Esophagus squamous epithelium (tissue), 5 donors: ENCODE data around the gene FHIT. TPM values are rescaled to one million over a fixed set of nuclear protein-coding genes. Genes with fewer than 3 reads are reported as not detected.

Source experiments
- DNase-seq: peaks from one replicate; lab custom pipeline; 2025; lab: John Stamatoyannopoulos, UW
- H3K27ac ChIP-seq, 4 donors: fragments of 200-600 bp; sonication (generic); one replicate each; pipeline ENCODE4 v1.5.1; 2016 to 2019; ENCODE audit warnings: mild to moderate bottlenecking in 1 of 4
- H3K27me3 ChIP-seq, 4 donors: fragments of 200-600 bp; sonication (generic); 1 replicate in 3 of 4; 2 replicates in 1 of 4; pipeline versions ENCODE4 v1.5.1 to v1.6.0; 2017 to 2021; ENCODE audit warnings: antibody characterized with exemption in 1 of 4
- H3K36me3 ChIP-seq, 3 donors: fragments of 200-600 bp; sonication (generic); one replicate each; pipeline ENCODE4 v1.5.1; 2016 to 2019
- H3K4me1 ChIP-seq, 3 donors: fragments of 200-600 bp; sonication (generic); one replicate each; pipeline ENCODE4 v1.5.1; 2017 to 2019
- H3K4me3 ChIP-seq, 4 donors: fragments of 200-600 bp; sonication (generic); 1 replicate in 3 of 4; 2 replicates in 1 of 4; pipeline ENCODE4 v1.5.1; 2016 to 2019; ENCODE audit warnings: mild to moderate bottlenecking in 2 of 4, moderate library complexity in 1 of 4
- H3K9me3 ChIP-seq, 3 donors: fragments of 200-600 bp; sonication (generic); one replicate each; pipeline ENCODE4 v1.5.1; 2016 to 2019
- CTCF ChIP-seq, 6 experiments: fragments of 450-650 bp in 4 of 6; fragments of 200-600 bp in 2 of 6; sonication (generic) in 2 of 6; IDR thresholded peaks; one replicate each; pipeline ENCODE4 v1.5.1; 2016 to 2019; ENCODE audit warnings: antibody characterized with exemption in 6 of 6, mild to moderate bottlenecking in 4 of 6, moderate library complexity in 4 of 6
- POLR2A ChIP-seq, 4 donors: fragments of 450-650 bp; IDR thresholded peaks; one replicate each; pipeline ENCODE4 v1.6.1; 2017; ENCODE audit warnings: antibody characterized with exemption in 4 of 4, mild to moderate bottlenecking in 4 of 4, moderate library complexity in 3 of 4
- WGBS, 2 donors: methylation state at CpG; one replicate each; pipeline ENCODE4 v1.1.5; 2018; 5-methylcytosine and 5-hydroxymethylcytosine counted together
- intact Hi-C: fragments of 100-400 bp; cut with DNase I; formaldehyde crosslinking; loops from one replicate; pipeline ENCODE4 v1.15.0; 2022
- total RNA-seq, 4 donors: library from RNA; depleted of rRNA; stranded (reverse); fragments of >200 nt; gene quantifications; one replicate each; pipeline ENCODE4 v1.1.0, GENCODE V29; 2016
- donor health status: DM: yes; HTN: yes; CAD: no.

FHIT gene
- total RNA-seq, 4 donors from 2014 or later: 0.64 to 5.7 (median 3.1) TPM

DNA sequence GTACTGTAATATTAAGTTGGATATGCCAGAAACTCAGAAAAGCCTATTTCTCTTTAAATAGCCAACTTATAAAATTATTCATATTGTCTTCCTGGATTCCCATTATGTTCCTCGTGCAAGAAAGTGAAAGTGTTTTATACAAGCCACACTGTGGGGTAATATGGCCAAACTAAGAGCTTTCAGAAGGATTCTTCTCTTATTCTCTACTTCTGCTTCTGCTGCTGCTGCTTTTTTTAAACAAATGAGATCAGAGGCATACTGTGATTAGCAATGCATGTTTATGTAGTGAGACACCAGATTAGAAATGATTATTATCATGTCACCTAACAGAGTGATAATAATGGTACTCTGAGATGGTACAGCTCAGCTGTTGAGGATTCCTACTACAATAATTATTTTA, 1174.9 kb downstream of the FHIT start:
- H3K4me1 ChIP-seq: no peaks in the 10 kb centered on the region
- peak overlapping the region in 1 of 4 donors; percentile 23 for H3K4me3 ChIP-seq
- H3K27ac ChIP-seq: no peak overlapping the region
- H3K36me3 ChIP-seq: no peaks in the 10 kb centered on the region
- intact Hi-C loops: no loop called here
- no peaks in the 10 kb centered on the region for H3K27me3 ChIP-seq
- WGBS, 2 donors: 0 to 3% methylated on average over 1 of the region's 1 CpG
- TF ChIP-seq POLR2A (IDR thresholded peaks at IDR 0.05) (no peak), CTCF (IDR thresholded peaks at IDR 0.05) (no peak)
- H3K9me3 ChIP-seq: peaks cover 0 to 5% (median 0%) of the 10 kb centered on the region in 3 donors
- DNase-seq: no peak

DNA sequence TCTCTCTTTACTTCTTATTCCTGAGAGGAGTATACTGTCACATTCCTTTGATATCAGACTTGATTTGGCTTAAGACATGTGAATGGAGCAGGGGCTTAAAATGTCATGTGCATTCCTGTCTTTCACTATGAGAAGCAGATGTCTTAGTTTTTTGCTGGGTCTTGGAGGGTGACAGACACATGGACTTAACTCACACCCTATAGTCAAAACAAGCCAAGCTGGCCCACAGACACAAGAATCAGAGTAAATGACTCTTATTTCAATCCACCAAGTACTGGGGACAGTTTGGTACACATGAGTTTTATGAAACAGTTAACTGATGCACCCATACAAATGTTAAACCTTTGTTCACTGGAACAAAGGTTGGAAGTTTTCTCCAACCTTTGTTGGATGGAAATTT, 1177.3 kb downstream of the FHIT start:
- no peak overlapping the region for H3K27ac ChIP-seq
- TF ChIP-seq CTCF (IDR thresholded peaks at IDR 0.05) (no peak), POLR2A (IDR thresholded peaks at IDR 0.05) (no peak)
- DNase-seq: no peak
- no peaks in the 10 kb centered on the region for H3K36me3 ChIP-seq
- no peaks in the 10 kb centered on the region for H3K4me1 ChIP-seq
- no peak overlapping the region for H3K4me3 ChIP-seq
- no peaks in the 10 kb centered on the region for H3K27me3 ChIP-seq
- intact Hi-C loops: no loop called here
- peaks cover 0 to 5% (median 0%) of the 10 kb centered on the region in 3 donors for H3K9me3 ChIP-seq

- Histone ChIP-seq H3K4me3 (no peak overlapping the region), H3K27me3 (no peaks in the 10 kb centered on the region), H3K9me3 (peaks cover 0 to 2% (median 0%) of the 10 kb centered on the region in 3 donors), H3K36me3 (no peaks in the 10 kb centered on the region), H3K27ac (no peak overlapping the region), H3K4me1 (no peaks in the 10 kb centered on the region)
- TF ChIP-seq CTCF (IDR thresholded peaks at IDR 0.05) (no peak), POLR2A (IDR thresholded peaks at IDR 0.05) (no peak)
- intact Hi-C loops: no loop called here
- no peak for DNase-seq
- WGBS, 2 donors: 71 to 79% methylated on average over 4 of the region's 4 CpGs
Observed at GRCh38 chr3:60073228-60073627, 1178.0 kb downstream of the FHIT start.

DNA sequence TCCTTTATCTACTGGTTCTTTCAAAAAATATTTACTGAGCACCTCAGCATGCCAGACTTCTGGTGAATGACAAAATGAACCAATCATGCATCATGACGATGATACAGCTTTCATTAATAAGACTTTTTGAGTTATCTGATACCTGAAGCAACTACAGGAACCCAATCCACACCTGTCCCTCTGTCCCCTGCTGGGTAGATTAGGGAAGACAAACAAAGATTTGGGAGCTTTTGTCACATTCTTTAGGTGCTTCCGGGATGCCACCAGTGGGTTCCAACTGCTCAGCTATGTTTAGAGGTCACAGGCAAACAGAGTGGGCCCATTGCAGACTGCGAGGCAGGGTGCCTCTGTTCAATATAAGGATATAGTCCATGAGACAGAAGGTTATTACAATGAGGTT, 1180.9 kb downstream of the FHIT start:
- no peak for DNase-seq
- no peak for TF ChIP-seq CTCF (IDR thresholded peaks at IDR 0.05)
- TF ChIP-seq POLR2A (IDR thresholded peaks at IDR 0.05): no peak
- no peak overlapping the region for H3K4me3 ChIP-seq
- H3K9me3 ChIP-seq: no peaks in the 10 kb centered on the region
- WGBS, 2 donors: 80 to 89% methylated on average over 3 of the region's 3 CpGs
- H3K36me3 ChIP-seq: no peaks in the 10 kb centered on the region
- H3K4me1 ChIP-seq: no peaks in the 10 kb centered on the region
- H3K27me3 ChIP-seq: no peaks in the 10 kb centered on the region
- intact Hi-C loops: no loop called here
- no peak overlapping the region for H3K27ac ChIP-seq

DNA sequence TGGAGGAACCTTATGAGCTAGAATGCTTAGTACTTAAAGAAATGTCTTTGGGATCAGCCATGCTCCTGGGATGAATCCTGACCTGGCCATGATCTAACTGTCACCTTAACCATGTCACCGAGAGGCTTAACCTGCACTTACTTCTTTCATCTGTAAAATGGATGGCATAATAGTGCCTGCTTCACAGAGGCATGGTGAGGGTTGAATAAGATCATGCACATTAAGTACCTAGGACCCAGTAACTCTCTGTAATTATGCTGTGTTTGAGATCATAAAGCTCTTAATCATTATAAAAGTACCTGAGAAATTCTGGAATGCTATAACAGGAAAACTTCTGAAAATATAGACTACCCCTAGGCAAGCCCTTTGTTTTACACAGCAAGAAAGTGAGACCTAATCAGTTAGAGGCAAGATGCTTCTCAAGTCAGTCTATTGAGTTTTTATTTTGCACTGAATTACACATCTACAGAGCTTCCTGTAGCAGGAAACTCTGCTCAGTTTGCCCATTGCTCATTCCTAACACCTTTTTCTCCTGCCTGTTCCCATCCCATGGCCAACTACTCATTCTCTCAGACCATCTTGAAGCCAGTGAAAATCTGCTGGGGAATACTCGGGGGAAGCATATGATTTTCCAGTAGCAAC, 1185.9 kb downstream of the FHIT start:
- no peak overlapping the region for H3K27ac ChIP-seq
- TF ChIP-seq POLR2A (IDR thresholded peaks at IDR 0.05): no peak
- TF ChIP-seq CTCF (IDR thresholded peaks at IDR 0.05): no peak
- no peaks in the 10 kb centered on the region for H3K36me3 ChIP-seq
- no peaks in the 10 kb centered on the region for H3K9me3 ChIP-seq
- H3K27me3 ChIP-seq: no peaks in the 10 kb centered on the region
- no peaks in the 10 kb centered on the region for H3K4me1 ChIP-seq
- intact Hi-C loops: no loop called here
- no peak for DNase-seq
- no peak overlapping the region for H3K4me3 ChIP-seq
- 86 to 88% methylated on average over 2 of the region's 2 CpGs for WGBS, 2 donors
